Lower lobe of right lung (tissue), 2 donors: ENCODE measurements around the gene TCEANC2. TPM values are rescaled to one million over a fixed set of nuclear protein-coding genes. Genes with fewer than 3 reads are reported as not detected.
"Not testable (repeated sequence)": the region's sequence is repeated elsewhere in the genome, so short reads cannot be mapped to it uniquely, and the experiment has no call there.

Experiments used
- ATAC-seq, 2 donors: fragments of 200-7000 bp; cut with Tn5 transposase; one replicate each; pipeline ENCODE4 v1.9.1; 2020 to 2022; ENCODE audit warnings: mild to moderate bottlenecking in 2 of 2, moderate library complexity in 2 of 2
- DNase-seq: peaks from one replicate; pipeline ENCODE4 v3.0.0-alpha.2; 2020
- H3K27ac ChIP-seq: fragments of 200-600 bp; one replicate; pipeline ENCODE4 v1.8.0; 2022
- H3K27me3 ChIP-seq: fragments of 200-600 bp; one replicate; pipeline ENCODE4 v1.8.0; 2022; ENCODE audit warnings: low read depth
- H3K36me3 ChIP-seq: fragments of 200-600 bp; one replicate; pipeline ENCODE4 v1.8.0; 2022; ENCODE audit warnings: mild to moderate bottlenecking
- H3K4me1 ChIP-seq: fragments of 200-600 bp; one replicate; pipeline ENCODE4 v1.8.0; 2022
- H3K4me3 ChIP-seq: fragments of 200-600 bp; one replicate; pipeline ENCODE4 v1.8.0; 2022; ENCODE audit warnings: mild to moderate bottlenecking
- H3K9me3 ChIP-seq: fragments of 200-600 bp; one replicate; pipeline ENCODE4 v1.8.0; 2022
- CTCF ChIP-seq: fragments of 200-600 bp; IDR thresholded peaks from one replicate; pipeline ENCODE4 v1.8.0; 2022; ENCODE audit warnings: antibody characterized with exemption, mild to moderate bottlenecking
- intact Hi-C: fragments of 100-400 bp; cut with DNase I; formaldehyde crosslinking; loops from one replicate; pipeline ENCODE4 v1.11.0; 2022
- total RNA-seq: library from RNA; stranded (reverse); fragmentation: NEBNext Ultra II Directional; extraction: Animal tissue kit (Norgen Biotek cat#: 25700); gene quantifications from one replicate; pipeline ENCODE4 v1.2.1, GENCODE V29; 2021
- donor health status: DM: no; HTN: yes; CAD: no; lungs with severe emphysema.

TCEANC2 gene
- total RNA-seq, 1 donor from 2014 or later = 5.3 TPM

GRCh38 chr1:54037476-54037875, 15.9 kb upstream of the TCEANC2 start:
- no peaks in the 10 kb centered on the region for H3K27me3 ChIP-seq
- no peaks in the 10 kb centered on the region for H3K4me1 ChIP-seq
- intact Hi-C loops = no loop called here
- no peaks in the 10 kb centered on the region for H3K9me3 ChIP-seq
- no peak for DNase-seq
- no peak for TF ChIP-seq CTCF
- H3K36me3 ChIP-seq = peaks cover 100% of the 10 kb centered on the region
- no peak overlapping the region for H3K4me3 ChIP-seq
- H3K27ac ChIP-seq = no peak overlapping the region
- no peak for ATAC-seq

GRCh38 chr1:54041806-54042205, 11.6 kb upstream of the TCEANC2 start:
- no peak for ATAC-seq

DNA sequence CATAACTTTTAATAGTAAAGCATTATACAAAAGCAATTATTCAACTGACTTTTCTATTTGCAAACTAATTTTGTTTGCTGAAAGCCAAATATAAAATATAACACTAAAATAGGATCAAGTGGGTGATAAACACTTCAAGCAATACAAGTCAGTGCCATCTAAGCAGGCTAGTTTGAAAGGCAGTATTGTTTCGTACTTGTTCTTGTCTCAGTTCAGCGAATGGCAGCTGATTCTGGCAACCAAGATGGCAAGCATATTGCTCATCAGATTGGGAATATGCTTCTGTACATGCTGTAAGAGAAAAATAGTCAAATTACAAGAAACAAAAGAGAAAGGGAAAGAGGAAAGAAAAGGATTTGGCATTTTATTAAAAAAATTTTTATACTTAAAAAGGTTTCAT, 7.9 kb upstream of the TCEANC2 start:
- Histone ChIP-seq H3K27ac (no peak overlapping the region), H3K36me3 (peaks cover 45% of the 10 kb centered on the region), H3K27me3 (no peaks in the 10 kb centered on the region), H3K9me3 (no peaks in the 10 kb centered on the region), H3K4me1 (peaks cover 40% of the 10 kb centered on the region), H3K4me3 (no peak overlapping the region)
- DNase-seq (no peak), ATAC-seq (no peak)
- no peak for TF ChIP-seq CTCF
- intact Hi-C loops = no loop called here

More at GRCh38 chr1:54041806-54042205, 11.6 kb upstream of the TCEANC2 start:
- peaks cover 82% of the 10 kb centered on the region for H3K36me3 ChIP-seq
- no peak for TF ChIP-seq CTCF
- H3K27ac ChIP-seq = no peak overlapping the region
- H3K9me3 ChIP-seq = no peaks in the 10 kb centered on the region
- no peaks in the 10 kb centered on the region for H3K27me3 ChIP-seq
- peaks cover 6% of the 10 kb centered on the region for H3K4me1 ChIP-seq
- intact Hi-C loops = no loop called here
- no peak for DNase-seq
- no peak overlapping the region for H3K4me3 ChIP-seq

DNA sequence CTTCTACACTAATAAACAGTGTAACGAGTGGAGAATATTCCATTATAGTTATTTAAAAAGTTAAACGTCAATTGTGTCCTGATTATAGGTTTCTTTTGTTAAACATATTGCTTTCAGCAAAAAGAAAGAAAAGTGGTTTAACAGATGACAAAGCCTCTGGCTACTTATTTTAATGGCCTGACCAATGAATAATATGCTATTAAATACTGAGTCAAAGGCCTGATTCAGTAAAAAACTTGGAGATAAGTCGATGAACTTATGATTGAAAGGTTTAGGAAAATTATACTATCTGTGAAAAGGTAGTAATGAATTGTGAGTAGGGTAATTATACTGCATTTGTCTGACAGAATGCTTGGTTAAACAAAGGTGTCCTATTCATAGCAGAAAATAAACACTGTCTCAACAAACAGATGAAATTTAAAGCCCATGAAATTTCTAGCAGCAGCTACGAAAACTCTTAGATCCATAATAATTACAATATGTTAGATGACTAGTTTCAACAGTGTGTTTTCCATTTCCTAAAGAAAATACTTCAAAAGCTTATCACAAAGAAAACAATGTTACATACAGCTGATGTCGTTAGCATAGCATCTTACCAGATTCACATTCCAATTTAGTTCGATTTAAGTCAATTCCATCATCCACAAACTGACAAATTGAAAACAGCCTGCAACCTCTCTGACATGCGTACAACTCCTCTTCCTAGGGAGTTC, 6.6 kb upstream of the TCEANC2 start:
- H3K36me3 ChIP-seq = peaks cover 32% of the 10 kb centered on the region
- no peak overlapping the region for H3K27ac ChIP-seq
- peaks cover 54% of the 10 kb centered on the region for H3K4me1 ChIP-seq
- TF ChIP-seq CTCF = no peak
- H3K4me3 ChIP-seq = no peak overlapping the region
- H3K27me3 ChIP-seq = no peaks in the 10 kb centered on the region
- DNase-seq (no peak), ATAC-seq (no peak)
- intact Hi-C loops = no loop called here
- no peaks in the 10 kb centered on the region for H3K9me3 ChIP-seq

DNA sequence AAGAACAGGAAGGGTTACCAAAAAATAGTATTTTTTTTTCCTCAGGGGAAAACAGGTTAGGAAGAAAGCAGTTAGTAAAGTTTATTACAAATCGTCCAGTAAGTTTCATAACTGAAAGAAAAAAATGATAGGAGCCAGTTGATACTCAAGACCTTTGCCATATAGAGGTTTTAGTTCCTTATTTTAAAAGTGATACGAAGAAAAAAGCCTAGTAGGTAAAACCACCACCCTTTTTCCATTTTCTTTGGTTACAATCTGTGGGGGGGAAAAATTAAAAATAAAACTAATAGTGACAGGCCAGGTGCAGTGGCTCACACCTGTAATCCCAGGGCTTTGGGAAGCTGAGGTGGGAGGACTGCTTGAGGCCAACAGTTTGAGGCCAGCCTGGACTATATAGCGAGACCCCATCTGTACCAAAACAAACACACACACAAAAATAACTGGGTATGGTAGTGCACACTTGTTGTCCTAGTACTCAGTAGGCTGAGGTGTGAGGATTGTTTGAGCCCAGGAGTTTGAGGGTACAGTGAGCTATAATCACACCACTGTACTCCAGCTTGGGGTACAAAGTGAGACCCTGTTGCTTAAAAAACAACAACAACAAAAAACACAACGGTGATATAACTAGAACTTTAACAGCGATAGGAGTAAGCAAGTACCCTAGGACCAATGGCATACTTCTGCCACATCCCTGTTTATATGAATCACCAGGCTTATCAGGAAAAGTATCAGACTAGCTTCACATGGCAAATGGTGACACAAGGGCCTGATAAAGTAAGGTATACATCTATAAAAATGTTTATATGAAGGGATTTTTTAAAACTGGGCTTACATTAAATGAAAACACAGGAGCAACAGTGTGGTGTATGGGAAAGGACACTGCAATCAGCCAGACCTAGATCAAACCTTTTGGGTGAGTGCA, 5.8 kb upstream of the TCEANC2 start:
- H3K27me3 ChIP-seq = no peaks in the 10 kb centered on the region

DNA sequence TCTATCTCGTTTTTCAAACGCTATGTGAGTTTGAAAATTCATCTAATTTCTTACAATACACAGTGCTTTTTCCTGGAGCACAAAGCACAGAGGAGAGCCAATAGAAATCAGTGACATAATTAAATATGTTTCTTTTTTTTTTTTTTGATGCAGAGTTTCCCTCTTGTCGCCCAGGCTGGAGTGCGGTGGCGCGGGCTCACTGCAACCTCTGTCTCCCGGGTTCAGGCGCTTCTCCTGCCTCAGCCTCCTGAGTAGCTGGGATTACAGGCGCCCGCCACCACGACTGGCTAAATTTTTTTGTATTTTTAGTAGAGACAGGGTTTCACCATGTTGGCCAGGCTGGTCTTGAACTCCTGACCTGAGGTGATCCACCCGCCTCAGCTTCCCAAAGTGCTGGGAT, 3.0 kb upstream of the TCEANC2 start:
- ATAC-seq, H3K9me3 ChIP-seq, H3K4me3 ChIP-seq, H3K27ac ChIP-seq, H3K36me3 ChIP-seq, DNase-seq, H3K27me3 ChIP-seq, intact Hi-C loops: not testable (repeated sequence)
- peaks cover 67% of the 10 kb centered on the region for H3K4me1 ChIP-seq

More for the DNA sequence above, 5.8 kb upstream of the TCEANC2 start:
- no peak for TF ChIP-seq CTCF
- no peak overlapping the region for H3K27ac ChIP-seq
- ATAC-seq (no peak), DNase-seq (no peak)
- H3K4me1 ChIP-seq = peaks cover 58% of the 10 kb centered on the region
- intact Hi-C loops = no loop called here
- peaks cover 24% of the 10 kb centered on the region for H3K36me3 ChIP-seq
- H3K9me3 ChIP-seq = no peaks in the 10 kb centered on the region
- H3K4me3 ChIP-seq = no peak overlapping the region
